ENCODE results near the gene PPM1H.

DNA sequence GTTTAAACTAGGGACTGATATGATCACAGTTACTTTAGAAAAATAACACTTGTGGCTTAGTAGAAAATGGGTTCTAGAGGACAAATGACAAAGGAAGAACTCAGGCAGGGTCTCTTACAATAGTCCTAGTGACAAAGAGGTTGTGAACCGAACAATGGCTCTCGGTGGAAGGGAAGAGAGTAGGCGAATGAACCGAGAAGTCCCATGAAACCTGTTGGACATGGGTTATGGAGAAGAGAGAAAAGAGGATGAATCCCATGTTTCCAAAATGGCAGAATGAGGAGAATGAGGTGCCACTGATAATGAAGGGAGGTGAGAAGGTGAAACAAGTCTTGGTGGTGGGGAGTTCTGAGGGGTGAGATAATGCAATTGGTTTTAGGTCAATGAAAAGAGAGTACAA lies 94.1 kb downstream of the PPM1H start:
- TF ChIP-seq ZSCAN29 (IDR thresholded peaks at IDR 0.05): no peak
- TF ChIP-seq USF2 (IDR thresholded peaks at IDR 0.05; ENCODE audit: borderline replicate concordance, low read depth, low read length): no peak
- no peak for TF ChIP-seq EZH2 (IDR thresholded peaks at IDR 0.05; ENCODE audit: borderline replicate concordance, control insufficient read depth, low read depth, low read length)
- TF ChIP-seq ZBTB33 (IDR thresholded peaks at IDR 0.05): no peak
- no peak for TF ChIP-seq REST (IDR thresholded peaks at IDR 0.05; ENCODE audit: low read depth, low read length)
- TF ChIP-seq, protein P1, sequence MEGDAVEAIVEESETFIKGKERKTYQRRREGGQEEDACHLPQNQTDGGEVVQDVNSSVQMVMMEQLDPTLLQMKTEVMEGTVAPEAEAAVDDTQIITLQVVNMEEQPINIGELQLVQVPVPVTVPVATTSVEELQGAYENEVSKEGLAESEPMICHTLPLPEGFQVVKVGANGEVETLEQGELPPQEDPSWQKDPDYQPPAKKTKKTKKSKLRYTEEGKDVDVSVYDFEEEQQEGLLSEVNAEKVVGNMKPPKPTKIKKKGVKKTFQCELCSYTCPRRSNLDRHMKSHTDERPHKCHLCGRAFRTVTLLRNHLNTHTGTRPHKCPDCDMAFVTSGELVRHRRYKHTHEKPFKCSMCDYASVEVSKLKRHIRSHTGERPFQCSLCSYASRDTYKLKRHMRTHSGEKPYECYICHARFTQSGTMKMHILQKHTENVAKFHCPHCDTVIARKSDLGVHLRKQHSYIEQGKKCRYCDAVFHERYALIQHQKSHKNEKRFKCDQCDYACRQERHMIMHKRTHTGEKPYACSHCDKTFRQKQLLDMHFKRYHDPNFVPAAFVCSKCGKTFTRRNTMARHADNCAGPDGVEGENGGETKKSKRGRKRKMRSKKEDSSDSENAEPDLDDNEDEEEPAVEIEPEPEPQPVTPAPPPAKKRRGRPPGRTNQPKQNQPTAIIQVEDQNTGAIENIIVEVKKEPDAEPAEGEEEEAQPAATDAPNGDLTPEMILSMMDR (IDR thresholded peaks at IDR 0.05 in 2 of 3, conservative IDR thresholded peaks at IDR 0.05 in 1 of 3; ENCODE audit: control insufficient read depth in 2 of 3, extremely low read depth in 1 of 3, insufficient read depth in 1 of 3, low read depth in 3 of 3, low read length in 3 of 3): no peak
- TF ChIP-seq STAT3 (IDR thresholded peaks at IDR 0.05; ENCODE audit: low read depth, low read length): no peak
- TF ChIP-seq POLR2AphosphoS5 (IDR thresholded peaks at IDR 0.05; ENCODE audit: low read length): no peak
- no peak for TF ChIP-seq SIX5 (IDR thresholded peaks at IDR 0.05; ENCODE audit: low read depth, low read length, severe bottlenecking)
- no peak for TF ChIP-seq HDAC6 (IDR thresholded peaks at IDR 0.05; ENCODE audit: unreplicated experiment)
- TF ChIP-seq BACH1 (IDR thresholded peaks at IDR 0.05; ENCODE audit: borderline replicate concordance): no peak
- no peak for TF ChIP-seq RFX5 (IDR thresholded peaks at IDR 0.05; ENCODE audit: low read depth, low read length)
- no peak for TF ChIP-seq ZNF24 (IDR thresholded peaks at IDR 0.05)

Data from GM12878 (cell line).